GM04503 (cell line): ENCODE data around the gene GDPD4.

ENCODE experiments used
- DNase-seq: peaks from one replicate; pipeline ENCODE4 v3.0.0-alpha.2; 2012; ENCODE audit warnings: low read depth

GDPD4 gene

DNA sequence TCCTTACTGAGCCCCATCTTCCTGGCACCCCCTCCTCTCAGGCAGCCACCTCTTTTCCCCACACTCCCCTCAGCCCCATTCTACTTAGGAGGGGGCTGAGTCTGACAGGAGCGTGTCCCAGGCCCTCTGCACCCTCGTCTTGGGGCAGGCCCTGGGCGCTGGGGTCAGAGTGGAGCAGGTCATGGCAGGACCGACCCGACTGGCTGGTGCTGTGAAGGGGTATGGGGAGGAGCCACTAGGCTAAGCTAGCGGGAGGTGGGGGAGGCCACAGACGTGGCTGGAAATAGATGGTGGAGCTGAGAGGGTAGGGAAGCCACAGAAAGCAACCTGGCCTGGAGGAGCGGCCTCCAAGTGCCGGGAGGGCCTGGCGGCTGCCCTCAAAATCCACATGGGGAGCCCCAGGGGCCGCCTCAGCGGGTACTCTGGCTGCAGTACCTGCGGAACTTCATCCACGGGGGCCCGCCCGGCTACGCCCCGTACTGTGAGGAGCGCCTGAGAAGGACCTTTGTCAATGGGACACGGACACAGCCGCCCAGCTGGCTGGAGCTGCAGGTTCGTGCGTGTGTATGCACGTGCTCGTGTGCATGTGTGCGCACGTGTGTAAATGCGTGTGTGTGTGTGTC lies 111.8 kb downstream of the GDPD4 start:
- DNase-seq: no peak

DNA sequence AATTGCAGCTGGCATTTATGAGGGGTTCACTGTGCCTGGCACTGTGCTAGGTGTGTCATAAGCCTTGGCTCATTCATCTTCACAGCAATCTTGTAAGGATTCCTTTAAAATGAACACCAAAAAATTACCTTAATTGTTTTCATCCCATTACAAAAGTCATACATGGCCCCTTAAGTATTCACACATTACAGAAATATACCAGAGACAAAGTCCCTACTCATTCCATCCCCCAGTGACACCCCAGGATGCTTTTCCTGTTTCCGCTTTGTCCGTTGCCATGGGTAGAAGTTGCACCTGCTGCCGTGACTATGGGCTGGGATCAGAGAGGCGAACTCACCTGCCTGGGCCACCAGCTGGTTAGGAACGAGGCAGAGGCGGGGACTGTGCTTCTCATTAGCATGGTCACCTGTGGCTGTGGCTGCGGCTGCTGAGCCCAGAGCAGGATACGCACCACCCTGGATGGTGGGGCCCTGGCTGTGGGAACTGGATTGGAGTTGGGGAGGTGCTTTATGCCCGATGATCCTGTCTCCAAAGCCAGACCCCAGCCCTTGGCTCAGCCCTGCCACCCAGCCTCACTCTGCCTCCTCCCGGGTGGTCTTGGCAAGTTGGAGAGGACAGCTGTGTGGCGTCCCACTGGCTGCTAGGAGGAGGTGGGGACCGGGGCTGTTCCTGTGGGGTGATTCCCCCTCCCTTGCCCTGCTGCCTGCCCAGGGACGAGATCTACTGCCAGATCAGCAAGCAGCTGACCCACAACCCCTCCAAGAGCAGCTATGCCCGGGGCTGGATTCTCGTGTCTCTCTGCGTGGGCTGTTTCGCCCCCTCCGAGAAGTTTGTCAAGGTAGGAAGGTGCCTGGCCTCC lies 112.6 kb downstream of the GDPD4 start:
- no peak for DNase-seq

DNA sequence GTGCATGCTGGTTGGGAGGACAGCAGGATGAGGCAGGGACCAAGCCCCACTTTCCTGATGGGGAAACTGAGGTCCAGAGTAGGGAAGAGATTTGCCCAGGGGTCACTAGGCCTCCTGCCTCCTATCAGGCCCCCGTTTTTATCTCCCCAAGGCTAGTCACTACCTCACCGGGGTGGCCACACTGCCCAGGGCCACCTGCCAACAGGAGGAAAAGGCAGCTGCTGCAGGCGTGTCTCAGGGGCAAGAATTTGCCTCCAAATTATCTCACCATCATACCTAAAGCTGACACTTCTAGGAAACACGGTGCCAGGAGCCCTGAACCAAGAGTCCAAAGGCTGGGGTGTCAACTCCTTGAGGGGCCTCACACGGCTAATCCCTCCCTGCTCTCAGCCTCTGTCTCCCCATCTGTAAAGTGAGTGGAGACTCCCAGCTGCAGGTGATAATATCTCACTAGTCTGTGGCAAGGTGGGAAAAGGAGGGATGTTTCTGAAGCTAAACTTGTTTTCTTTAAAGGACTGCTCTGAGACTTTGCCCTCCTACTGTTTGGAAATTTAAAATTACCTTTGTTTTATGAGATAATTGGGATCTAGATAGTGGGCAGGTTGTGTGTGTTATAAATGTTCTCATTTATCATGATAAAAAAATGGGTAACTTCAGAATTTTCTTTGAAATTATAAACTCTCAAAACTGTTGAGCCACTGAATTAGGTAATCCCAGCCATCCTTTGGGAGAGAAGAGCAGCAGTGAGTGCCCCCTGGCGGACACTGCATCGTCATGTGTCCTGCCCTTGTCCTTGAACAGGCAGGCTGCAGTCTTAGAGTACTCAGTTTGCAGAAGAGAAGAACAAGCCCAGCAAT lies 113.5 kb downstream of the GDPD4 start:
- peak; percentile 11 for DNase-seq

- DNase-seq: no peak
Observed at GRCh38 chr11:77187111-77187750, 114.3 kb downstream of the GDPD4 start.

DNA sequence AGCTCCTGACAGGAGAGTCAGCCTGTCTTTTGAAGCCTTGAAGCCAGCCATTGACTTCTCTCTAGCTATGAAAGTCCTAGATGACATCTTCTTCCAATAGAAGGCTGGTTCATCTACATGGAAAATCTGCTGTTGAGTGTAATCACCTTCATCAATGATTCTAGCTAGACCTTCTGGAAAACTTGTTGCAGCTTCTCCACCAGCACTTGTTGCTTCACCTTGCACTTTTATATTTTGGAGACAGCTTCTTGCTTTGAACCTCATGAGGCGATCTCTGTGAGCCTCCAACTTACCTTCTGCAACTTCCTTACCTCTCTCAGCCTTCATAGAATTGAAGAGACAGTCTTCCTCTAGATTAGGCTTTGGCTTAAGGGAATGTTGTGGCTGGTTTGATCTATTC lies 115.2 kb downstream of the GDPD4 start:
- DNase-seq: no peak

DNA sequence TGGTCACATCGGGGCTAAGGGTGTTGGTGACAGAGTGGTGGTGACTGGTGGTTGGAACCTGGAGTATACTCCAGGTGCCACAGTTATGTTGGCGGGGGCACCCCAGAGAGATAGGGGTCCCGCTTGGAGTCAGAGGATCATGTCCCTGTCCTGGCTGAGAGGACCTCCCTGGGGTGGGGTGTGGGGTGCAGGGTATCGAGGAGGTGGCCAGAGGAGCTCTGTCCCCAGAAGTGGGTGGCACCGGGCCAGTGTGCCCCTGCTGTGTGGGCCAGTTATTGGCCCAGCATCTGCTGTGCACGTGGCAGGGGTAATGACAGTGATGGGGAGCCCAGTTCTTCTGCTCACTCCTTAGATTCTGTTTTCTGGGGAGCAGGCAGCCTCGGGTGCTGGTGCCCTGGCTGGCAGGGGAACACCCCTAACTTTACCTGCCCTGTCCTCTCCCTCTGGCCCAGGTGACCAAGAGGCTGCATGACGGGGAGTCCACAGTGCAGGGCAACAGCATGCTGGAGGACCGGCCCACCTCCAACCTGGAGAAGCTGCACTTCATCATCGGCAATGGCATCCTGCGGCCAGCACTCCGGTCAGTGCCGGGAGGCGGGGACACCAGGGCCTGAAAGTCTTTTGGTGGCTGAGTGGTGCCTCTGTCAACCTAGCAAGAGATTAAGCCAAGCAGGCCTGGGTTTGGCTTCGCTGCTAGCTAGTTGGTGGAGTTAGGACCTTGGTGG lies 117.2 kb downstream of the GDPD4 start:
- DNase-seq: no peak

DNA sequence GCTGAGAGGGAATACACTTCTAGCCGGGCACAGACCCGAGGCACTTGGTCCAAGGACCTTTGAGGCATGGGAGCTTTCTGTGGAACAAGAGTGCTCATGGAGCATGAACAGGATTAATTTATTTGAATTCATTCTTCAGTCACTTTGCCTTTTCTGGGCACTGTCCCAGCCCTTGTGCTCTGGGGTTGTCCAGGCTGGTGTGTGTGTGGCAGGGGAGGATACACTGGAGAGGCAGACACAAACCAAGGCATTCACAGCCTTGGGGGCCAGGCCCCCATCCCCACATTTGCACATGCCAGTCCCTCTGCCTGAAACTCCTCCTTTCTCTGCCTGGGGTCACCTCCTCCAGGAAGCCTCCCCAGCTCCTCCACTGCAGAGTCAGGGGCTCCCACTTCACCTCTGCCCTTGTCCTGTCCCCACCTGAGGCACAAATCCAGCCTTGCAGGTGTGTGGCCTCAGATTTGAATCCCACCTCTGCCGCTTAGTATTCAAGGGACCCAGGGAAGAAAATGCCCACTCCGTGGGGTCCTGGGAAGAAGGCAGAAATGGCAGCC lies 118.0 kb downstream of the GDPD4 start:
- DNase-seq: no peak

DNA sequence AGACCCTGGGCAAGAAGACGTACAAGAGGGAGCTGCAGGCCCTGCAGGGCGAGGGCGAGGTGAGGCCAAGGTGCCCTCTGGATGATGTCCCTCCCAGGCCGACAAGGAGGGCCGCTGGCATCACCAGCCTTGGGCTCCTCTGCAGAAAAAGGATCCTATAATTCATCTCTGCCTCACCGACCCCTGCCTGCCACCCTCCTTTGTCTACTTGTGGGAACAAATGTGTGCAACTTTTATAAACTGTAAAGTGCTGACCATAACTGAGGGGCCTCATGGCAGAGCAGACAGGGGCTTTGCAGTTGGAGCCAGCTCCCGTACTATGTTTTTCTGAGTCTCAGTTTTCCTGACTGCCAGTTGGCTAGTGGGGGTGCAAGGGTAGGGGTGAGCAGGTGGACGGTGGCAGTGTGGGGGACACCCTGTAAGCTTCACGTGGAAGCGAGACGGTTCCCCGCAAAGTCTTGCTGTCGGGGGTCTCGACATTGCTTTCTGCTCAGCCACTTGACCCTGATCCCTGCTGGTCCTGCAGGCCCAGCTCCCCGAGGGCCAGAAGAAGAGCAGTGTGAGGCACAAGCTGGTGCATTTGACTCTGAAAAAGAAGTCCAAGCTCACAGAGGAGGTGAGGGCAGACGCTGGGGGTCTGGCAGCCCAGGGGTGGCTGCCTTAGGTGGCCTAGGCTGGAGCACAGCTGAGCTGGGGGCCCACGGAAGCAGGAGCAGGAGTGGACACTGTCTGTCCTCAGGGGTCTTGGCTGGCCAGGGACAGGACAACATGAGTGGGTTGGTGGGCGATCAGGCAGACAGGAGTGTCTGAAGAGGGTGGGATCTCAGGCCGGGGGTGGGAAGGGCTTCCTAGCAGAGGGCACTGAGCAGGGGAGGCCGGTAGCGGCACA lies 118.7 kb downstream of the GDPD4 start:
- DNase-seq: no peak

DNA sequence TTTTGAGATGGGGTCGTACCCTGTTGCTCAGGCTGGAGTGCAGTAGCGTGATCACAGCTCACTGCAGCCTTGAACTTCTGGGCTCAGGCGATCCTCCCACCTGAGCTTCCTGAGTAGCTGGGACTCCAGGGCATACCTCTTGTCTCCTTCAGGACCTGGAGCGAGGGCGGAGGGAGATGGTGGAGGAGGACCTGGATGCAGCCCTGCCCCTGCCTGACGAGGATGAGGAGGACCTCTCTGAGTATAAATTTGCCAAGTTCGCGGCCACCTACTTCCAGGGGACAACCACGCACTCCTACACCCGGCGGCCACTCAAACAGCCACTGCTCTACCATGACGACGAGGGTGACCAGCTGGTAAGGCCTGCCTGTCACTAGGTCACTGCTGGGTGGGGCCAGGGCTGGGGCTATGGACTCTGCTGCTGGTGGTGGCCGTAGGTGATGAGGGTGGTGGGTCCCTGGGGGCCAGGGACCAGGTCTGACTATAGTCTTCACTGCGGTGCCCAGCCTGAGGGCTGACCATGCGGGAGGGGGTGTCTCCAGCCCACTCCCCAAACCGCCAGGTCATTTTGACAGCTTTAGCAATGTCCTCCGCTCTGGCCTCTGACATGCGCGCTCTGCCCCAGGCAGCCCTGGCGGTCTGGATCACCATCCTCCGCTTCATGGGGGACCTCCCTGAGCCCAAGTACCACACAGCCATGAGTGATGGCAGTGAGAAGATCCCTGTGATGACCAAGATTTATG lies 119.5 kb downstream of the GDPD4 start:
- DNase-seq: no peak

DNA sequence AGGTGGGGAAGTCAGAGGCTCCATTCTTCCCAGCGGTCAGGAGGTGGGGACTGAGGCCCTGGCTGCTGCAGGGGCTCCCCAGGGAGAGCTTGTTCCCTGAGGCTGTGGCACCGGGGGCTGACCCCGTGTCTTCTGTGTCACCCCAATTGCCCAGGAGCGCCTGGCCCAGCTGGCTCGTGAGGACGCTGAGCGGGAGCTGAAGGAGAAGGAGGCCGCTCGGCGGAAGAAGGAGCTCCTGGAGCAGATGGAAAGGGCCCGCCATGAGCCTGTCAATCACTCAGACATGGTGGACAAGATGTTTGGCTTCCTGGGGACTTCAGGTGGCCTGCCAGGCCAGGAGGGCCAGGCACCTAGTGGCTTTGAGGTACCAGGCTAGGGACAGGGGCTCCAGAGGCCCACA lies 120.3 kb downstream of the GDPD4 start:
- no peak for DNase-seq

DNA sequence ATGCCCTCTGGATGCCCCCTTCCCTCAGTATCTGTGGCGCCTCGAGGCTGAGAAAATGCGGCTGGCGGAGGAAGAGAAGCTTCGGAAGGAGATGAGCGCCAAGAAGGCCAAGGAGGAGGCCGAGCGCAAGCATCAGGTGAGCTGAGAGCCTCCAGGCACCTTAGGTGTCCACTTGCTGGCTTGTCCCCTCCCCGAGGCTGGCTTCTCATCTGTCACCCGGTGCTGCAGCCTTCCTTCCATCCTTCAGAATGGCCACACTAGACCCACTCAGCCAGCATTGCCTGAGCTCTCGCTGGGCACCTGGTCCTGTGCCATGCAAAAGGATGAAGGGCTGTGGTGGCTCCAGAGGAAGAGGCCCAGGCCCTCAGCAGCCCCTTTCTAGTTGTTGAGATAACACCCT lies 121.1 kb downstream of the GDPD4 start:
- DNase-seq: no peak

DNA sequence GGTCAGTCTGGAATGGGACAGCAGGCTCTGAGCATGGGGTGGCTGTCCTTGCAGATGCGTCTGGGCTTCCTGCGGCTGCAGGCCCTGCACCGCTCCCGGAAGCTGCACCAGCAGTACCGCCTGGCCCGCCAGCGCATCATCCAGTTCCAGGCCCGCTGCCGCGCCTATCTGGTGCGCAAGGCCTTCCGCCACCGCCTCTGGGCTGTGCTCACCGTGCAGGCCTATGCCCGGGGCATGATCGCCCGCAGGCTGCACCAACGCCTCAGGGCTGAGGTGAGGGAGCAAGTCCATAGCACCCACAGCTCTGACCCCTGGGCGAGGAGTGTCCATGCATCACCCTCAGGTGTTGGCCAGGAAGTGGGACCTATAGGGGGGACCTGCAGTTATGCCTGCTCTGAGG lies 121.8 kb downstream of the GDPD4 start:
- no peak for DNase-seq

DNA sequence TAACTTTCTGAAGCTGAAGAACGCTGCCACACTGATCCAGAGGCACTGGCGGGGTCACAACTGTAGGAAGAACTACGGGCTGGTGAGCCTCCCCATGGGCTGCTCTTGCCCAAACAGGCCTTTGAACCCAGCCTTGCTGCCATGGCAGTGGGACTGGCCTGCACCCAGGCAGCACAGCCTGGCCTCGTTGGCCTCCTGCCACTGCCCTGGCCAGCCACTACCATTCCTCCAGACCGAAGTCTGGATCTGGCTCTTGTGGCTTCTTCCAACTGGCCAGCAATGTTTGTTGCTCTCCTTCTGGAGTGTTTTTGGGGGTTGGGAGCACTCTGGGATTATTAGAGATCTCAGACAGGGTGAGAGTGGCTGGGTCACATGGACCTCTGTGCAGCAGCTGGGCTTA lies 122.4 kb downstream of the GDPD4 start:
- no peak for DNase-seq

- no peak for DNase-seq
Observed at GRCh38 chr11:77178150-77178549, 123.3 kb downstream of the GDPD4 start.

DNA sequence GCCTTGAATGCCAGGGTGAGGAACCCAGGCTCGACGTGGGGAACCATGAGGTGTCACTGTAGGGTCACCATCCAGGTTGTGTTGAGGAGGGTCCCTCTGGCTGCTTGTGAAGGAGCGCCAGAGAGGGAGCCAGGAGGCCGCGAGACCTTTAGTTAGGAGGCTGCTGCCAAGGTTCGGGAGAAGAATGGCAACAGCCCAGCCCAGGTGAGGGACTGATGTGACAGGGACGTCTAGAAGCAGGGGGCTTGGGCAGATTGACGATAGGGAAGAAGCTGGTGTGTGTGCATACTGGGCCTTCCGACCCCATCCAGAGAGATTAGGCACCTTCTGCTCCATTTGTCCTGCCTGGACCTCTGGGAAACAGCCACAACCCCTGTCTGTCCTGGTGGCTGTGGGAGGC lies 124.5 kb downstream of the GDPD4 start:
- DNase-seq: no peak

DNA sequence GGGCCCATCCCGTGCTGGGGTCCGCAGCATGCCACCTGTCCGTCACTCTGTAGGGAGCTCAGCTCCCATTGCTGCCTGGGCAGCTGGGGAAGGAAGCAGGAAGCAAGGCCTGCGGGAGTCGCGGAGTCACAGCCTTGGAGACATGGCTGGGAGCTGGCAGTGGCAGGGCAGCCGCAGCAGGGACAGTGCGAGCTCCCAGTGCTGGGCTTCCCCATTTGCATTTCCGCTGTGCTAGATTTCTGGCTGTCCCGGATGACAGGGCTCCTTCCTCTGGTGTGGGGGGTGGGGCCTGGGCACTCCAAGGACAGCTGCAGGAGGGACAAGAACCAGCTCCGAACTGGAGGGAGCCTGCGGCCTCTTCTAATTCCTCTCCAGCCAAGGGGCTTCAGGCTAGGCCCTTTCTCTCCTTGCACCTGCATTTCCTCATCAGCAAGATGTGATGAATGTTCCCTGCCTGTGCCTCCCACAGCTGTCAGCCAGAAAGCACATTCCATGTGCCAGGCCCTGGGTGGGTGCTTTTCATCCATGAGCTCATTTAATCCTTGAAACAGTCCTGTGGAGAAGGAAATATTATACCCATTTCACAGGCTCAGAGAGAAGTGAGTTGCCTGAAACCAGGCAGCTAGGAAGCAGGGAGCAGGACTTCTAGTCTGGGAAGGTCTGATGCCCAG lies 125.5 kb downstream of the GDPD4 start:
- DNase-seq: no peak

DNA sequence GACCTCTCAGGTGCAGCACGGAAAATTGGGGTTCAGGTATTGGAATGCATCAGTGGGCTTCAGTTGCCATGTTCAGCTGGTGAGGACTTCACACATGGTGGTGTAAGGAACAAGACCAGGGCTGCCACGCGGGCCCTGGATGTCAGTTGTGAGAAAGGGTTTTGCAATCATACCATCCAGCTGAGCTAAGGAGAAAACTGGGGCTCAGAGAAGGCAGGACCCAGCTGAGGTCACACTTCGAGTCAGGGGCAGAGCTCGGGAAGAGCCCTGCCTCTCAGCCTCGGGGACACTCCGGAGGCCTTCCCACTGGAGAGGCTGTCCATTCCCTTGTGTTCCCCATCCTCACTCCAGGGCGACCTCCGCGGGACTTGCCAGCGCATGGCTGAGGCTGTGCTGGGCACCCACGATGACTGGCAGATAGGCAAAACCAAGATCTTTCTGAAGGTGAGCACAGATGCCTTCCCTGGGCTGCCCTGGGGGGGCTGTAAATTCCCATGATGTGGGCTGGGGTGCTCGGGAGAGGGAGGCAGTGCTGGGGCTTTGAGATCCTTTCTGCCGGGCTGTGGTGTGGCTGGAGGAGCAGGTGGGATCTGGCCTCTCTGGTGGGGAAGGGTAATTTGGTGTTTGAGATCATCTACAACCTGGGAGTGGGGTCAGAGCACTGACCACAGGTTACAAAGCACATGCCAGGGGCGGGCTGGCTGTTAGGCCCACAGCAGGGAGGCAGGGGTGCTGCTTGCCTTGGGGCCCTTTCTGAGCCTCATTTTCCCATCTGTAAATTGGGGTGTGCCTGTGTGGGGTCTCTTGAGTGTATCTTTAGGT lies 126.3 kb downstream of the GDPD4 start:
- DNase-seq: no peak

GRCh38 chr11:77174559-77174958 lies 126.9 kb downstream of the GDPD4 start:
- no peak for DNase-seq
